HUES48 (cell line): Measurements from ENCODE around the gene NHSL1.

Source experiments
- H3K27ac ChIP-seq: one replicate; pipeline ENCODE4 v1.7.0; 2013; ENCODE audit warnings: low read depth, low read length, inconsistent platforms
- H3K27me3 ChIP-seq: 2 replicates; pipeline ENCODE4 v1.6.1; 2013; ENCODE audit warnings: mild to moderate bottlenecking, low read length; ENCODE audit not compliant: control insufficient read depth, insufficient read depth
- H3K36me3 ChIP-seq: 2 replicates; pipeline ENCODE4 v1.6.1; 2013; ENCODE audit warnings: low read length; ENCODE audit not compliant: control insufficient read depth, insufficient read depth
- H3K4me1 ChIP-seq: 2 replicates; pipeline ENCODE4 v1.6.1; 2013; ENCODE audit warnings: mild to moderate bottlenecking, low read length; ENCODE audit not compliant: control insufficient read depth, insufficient read depth
- H3K4me3 ChIP-seq: 2 replicates; pipeline ENCODE4 v1.5.1; 2013; ENCODE audit warnings: mild to moderate bottlenecking, low read depth, low read length
- H3K9ac ChIP-seq: 2 replicates; pipeline ENCODE4 v1.6.1; 2013; ENCODE audit warnings: mild to moderate bottlenecking, low read depth, low read length, moderate library complexity
- H3K9me3 ChIP-seq: 2 replicates; pipeline ENCODE4 v1.6.1; 2013; ENCODE audit warnings: low read length; ENCODE audit not compliant: control insufficient read depth, insufficient read depth

The NHSL1 gene, protein sequence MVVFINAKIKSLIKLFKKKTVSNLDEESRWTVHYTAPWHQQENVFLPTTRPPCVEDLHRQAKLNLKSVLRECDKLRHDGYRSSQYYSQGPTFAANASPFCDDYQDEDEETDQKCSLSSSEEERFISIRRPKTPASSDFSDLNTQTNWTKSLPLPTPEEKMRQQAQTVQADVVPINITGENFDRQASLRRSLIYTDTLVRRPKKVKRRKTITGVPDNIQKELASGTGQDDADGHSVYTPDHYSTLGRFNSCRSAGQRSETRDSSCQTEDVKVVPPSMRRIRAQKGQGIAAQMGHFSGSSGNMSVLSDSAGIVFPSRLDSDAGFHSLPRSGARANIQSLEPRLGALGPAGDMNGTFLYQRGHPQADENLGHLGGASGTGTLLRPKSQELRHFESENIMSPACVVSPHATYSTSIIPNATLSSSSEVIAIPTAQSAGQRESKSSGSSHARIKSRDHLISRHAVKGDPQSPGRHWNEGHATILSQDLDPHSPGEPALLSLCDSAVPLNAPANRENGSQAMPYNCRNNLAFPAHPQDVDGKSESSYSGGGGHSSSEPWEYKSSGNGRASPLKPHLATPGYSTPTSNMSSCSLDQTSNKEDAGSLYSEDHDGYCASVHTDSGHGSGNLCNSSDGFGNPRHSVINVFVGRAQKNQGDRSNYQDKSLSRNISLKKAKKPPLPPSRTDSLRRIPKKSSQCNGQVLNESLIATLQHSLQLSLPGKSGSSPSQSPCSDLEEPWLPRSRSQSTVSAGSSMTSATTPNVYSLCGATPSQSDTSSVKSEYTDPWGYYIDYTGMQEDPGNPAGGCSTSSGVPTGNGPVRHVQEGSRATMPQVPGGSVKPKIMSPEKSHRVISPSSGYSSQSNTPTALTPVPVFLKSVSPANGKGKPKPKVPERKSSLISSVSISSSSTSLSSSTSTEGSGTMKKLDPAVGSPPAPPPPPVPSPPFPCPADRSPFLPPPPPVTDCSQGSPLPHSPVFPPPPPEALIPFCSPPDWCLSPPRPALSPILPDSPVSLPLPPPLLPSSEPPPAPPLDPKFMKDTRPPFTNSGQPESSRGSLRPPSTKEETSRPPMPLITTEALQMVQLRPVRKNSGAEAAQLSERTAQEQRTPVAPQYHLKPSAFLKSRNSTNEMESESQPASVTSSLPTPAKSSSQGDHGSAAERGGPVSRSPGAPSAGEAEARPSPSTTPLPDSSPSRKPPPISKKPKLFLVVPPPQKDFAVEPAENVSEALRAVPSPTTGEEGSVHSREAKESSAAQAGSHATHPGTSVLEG (N-terminal part only)

GRCh38 chr6:138499303-138500018 is at the start of gene NHSL1:
Gene NHSL1, minus strand, starts transcription at chr6:138499494. Its CDS starts 204 bp downstream, at chr6:138499290.
- Histone ChIP-seq H3K36me3 (peaks cover 4% of the 10 kb centered on the region; the same call in 1 of the 2 replicates), H3K4me1 (peaks cover 53% of the 10 kb centered on the region), H3K4me3 (peak within 1 kb of the TSS; percentile 38)

GRCh38 chr6:138546733-138547185 is 47.5 kb upstream of the NHSL1 start:
- no peaks in the 10 kb centered on the region for H3K36me3 ChIP-seq
- H3K9ac ChIP-seq = no peak overlapping the region
- H3K4me3 ChIP-seq = no peak overlapping the region
- H3K27ac ChIP-seq = peak overlapping the region; percentile 79
- peaks cover 37% of the 10 kb centered on the region for H3K4me1 ChIP-seq
- no peaks in the 10 kb centered on the region for H3K27me3 ChIP-seq
- H3K9me3 ChIP-seq = no peaks in the 10 kb centered on the region

More at GRCh38 chr6:138499303-138500018, at the start of gene NHSL1:
- Histone ChIP-seq H3K27ac (peak within 1 kb of the TSS; percentile 88), H3K27me3 (no peaks in the 10 kb centered on the region), H3K9me3 (no peaks in the 10 kb centered on the region), H3K9ac (peak within 1 kb of the TSS; percentile 3; the same call in 1 of the 2 replicates)

DNA sequence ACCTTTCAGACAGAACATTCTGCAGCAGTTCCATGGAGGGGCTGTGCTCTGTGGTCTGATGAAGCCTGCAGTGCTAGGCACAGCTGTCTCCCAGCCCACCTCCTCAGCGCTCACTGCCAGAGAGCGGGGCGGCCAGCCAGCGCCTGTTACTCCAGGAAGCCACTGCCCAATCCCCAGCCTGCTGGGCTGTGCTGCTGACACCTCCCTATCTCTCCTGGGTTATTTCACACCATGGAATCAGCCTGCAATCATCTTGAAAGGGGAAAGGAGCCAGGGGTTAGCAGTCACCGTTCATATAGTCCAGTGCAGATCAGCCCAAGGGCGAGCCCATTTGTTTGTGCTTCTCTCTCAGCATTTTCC is 46.3 kb upstream of the NHSL1 start:
- Histone ChIP-seq H3K4me3 (peak overlapping the region; percentile 31), H3K27ac (peak overlapping the region; percentile 95), H3K9me3 (no peaks in the 10 kb centered on the region), H3K4me1 (peaks cover 48% of the 10 kb centered on the region), H3K9ac (0 out of 2 replicates have a peak overlapping the region, but pooled peaks have one; percentile 21), H3K27me3 (no peaks in the 10 kb centered on the region), H3K36me3 (no peaks in the 10 kb centered on the region)

DNA sequence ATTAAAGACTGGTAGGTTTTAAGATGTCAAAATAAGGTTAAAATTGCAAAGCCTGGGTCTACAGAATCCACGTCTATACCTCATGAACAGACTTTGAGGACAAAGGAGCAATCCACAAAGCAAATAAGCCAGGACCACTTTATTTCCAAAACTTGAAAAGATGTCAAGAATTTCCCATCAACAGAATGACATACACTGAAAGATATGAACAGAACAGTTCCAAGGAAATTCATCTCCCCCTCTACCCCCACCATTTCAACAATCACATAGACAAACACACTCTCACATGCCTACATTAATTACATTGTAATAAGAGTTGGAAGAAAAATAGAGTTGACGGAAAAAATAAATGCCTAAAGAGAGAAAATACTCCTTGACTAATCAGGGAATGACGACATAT is 45.2 kb upstream of the NHSL1 start:
- peaks cover 59% of the 10 kb centered on the region for H3K4me1 ChIP-seq
- H3K9ac ChIP-seq = no peak overlapping the region
- no peak overlapping the region for H3K27ac ChIP-seq
- H3K4me3 ChIP-seq = no peak overlapping the region
- no peaks in the 10 kb centered on the region for H3K9me3 ChIP-seq
- H3K36me3 ChIP-seq = no peaks in the 10 kb centered on the region
- no peaks in the 10 kb centered on the region for H3K27me3 ChIP-seq

DNA sequence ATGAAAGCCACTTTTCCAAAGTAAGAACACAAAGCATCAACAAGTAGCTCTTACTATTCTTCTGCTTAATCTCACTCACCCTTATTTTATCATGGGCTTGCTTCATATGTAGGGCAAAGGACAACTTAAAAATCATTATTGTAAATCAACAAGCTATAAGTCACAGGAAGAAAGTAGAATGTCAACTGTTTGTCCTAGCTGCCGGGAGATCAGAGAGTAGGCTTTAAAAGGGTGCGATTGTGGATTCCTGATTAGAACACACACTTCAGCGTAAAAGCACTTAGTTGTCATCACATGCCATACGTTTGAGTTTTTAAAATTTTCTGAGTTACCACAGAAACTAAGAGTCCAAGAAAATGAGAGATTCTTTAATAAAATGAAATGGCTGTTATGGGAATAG is 44.4 kb upstream of the NHSL1 start:
- no peak overlapping the region for H3K9ac ChIP-seq
- no peaks in the 10 kb centered on the region for H3K27me3 ChIP-seq
- H3K4me1 ChIP-seq = peaks cover 68% of the 10 kb centered on the region
- no peak overlapping the region for H3K27ac ChIP-seq
- no peak overlapping the region for H3K4me3 ChIP-seq
- H3K36me3 ChIP-seq = no peaks in the 10 kb centered on the region
- no peaks in the 10 kb centered on the region for H3K9me3 ChIP-seq

DNA sequence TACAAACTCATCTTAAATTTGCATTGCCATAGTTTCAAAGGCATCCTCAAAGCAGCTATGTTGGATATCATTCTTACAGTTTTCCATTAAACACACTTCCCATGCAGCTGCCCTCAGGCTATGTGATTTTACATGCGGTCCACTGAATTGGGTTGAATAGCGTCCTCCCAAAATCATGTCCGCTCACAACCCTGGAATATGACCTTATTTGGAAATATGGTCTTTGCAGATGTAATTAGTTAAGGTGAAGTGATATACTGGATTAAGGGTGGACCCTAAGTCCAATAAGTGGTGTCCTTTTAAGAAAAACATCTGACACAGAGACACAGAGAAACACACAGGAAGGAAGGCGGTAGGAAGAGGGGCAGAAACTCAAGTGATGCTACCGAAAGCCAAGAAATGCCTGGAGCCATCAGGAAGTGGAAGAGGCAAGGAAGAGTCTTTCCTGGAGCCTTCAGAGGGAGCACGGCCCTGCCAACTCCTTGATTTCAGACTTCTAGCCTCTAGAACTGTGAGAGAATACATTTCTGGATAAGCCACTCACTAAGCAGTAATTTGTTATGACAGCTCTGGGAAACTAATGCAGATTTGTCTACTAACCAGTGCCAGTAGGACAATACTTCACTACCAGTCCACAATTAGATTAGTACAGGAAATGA is 42.7 kb upstream of the NHSL1 start:
- Histone ChIP-seq H3K9ac (0 out of 2 replicates have a peak overlapping the region, but pooled peaks have one; percentile 1), H3K4me1 (peaks cover 77% of the 10 kb centered on the region), H3K36me3 (no peaks in the 10 kb centered on the region), H3K9me3 (no peaks in the 10 kb centered on the region), H3K27ac (peak overlapping the region; percentile 60), H3K4me3 (no peak overlapping the region), H3K27me3 (no peaks in the 10 kb centered on the region)

DNA sequence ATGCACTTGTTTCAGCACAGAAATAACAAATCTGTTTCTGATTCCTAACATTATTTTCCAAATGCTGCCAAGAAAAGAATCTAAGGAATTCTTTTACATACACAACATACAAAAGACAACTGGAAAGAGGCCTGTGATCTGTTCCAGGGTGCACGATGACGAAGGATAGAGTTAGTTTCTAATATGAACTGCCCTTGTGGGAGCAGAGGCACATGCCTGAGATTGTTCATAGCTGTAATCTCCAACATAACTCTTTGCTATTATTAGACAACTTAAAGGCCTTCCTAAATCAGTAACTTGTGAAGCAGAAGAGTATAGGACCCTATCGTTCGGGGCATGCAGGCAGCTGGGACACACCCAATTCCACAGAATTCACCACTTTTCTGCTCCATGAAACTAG is 41.2 kb upstream of the NHSL1 start:
- no peak overlapping the region for H3K4me3 ChIP-seq
- H3K9me3 ChIP-seq = no peaks in the 10 kb centered on the region
- H3K27ac ChIP-seq = peak overlapping the region; percentile 60
- no peak overlapping the region for H3K9ac ChIP-seq
- H3K36me3 ChIP-seq = no peaks in the 10 kb centered on the region
- no peaks in the 10 kb centered on the region for H3K27me3 ChIP-seq
- H3K4me1 ChIP-seq = peaks cover 66% of the 10 kb centered on the region

DNA sequence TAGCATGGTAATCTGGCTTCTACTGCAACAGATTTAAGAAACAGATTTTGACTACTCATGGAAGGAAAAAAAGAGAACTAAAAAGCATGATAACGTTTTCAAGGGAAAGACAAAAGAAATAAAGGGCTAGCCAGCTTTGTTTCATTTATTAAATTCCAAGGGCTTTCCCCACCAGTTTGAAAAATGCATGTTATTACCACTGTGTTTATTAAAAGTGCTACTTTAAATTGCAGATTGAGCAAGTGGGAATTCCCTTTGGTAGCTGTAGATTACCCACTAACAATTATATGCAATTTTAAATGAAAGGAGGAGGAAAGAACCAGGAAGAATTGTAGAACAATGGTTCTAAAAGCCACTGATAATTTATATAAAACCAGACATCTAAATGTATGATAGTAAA is 40.6 kb upstream of the NHSL1 start:
- Histone ChIP-seq H3K27me3 (no peaks in the 10 kb centered on the region), H3K27ac (no peak overlapping the region), H3K4me3 (no peak overlapping the region), H3K4me1 (peaks cover 61% of the 10 kb centered on the region), H3K9me3 (no peaks in the 10 kb centered on the region), H3K36me3 (no peaks in the 10 kb centered on the region), H3K9ac (no peak overlapping the region)

DNA sequence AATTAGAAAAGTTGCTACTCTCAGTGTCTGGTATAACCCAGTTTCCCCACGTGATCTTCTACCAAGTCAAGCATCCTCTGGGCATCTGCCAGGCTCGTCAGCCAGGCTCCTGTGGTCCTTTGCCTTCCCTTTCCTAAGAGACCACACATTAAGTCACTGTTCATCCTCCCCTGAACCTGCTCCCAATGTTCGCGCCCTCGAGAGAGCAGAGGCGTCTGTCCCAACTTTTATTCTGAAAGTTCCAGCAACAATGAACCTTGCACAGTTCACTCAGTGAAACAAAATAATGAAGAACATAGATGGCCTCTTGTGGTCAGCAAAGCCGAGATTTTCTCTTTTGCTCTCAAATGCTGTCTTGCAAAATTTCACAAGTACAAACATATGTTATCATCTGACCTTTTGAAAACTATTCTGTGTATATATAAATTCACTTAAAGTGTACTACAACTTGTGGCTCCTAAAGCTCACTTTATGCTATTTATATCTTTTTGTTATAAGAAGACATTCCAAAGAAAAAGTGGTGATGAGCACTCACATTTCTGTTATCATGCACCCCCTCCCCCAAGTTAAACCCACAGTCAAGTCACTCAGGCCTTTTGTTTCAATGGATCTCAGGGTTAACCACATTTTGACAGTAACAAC is 39.2 kb upstream of the NHSL1 start:
- no peak overlapping the region for H3K4me3 ChIP-seq

More for the DNA sequence above, 39.2 kb upstream of the NHSL1 start:
- Histone ChIP-seq H3K4me1 (peaks cover 48% of the 10 kb centered on the region), H3K36me3 (no peaks in the 10 kb centered on the region), H3K27ac (peak overlapping the region; percentile 25), H3K27me3 (no peaks in the 10 kb centered on the region), H3K9ac (no peak overlapping the region), H3K9me3 (no peaks in the 10 kb centered on the region)
